Adrenal gland (tissue), 12 donors: ENCODE measurements around the gene PDLIM5. TPM values are rescaled to one million over a fixed set of nuclear protein-coding genes. Genes with fewer than 3 reads are reported as not detected.

ENCODE experiments used
- DNase-seq, 7 donors: peaks; one replicate each; pipeline ENCODE4 v3.0.0-alpha.2; 2019 to 2020
- H3K27ac ChIP-seq, 5 donors: fragments of 200-600 bp; sonication (generic) in 4 of 5; 1 replicate in 3 of 5; 2 replicates in 2 of 5; pipeline versions ENCODE4 v1.5.1 to v1.8.0; 2016 to 2020; ENCODE audit warnings: mild to moderate bottlenecking in 1 of 5
- H3K27me3 ChIP-seq: fragments of 200-600 bp; 2 replicates; pipeline ENCODE4 v1.8.0; 2021
- H3K36me3 ChIP-seq, 2 donors: fragments of 200-600 bp; replicated peaks in 1 of 2; 1 replicate in 1 of 2; 2 replicates in 1 of 2; pipeline versions ENCODE4 v1.5.1 to v1.8.0; 2018 to 2022
- H3K4me1 ChIP-seq, 2 donors: fragments of 200-600 bp; replicated peaks in 1 of 2; 1 replicate in 1 of 2; 2 replicates in 1 of 2; pipeline versions ENCODE4 v1.5.1 to v1.8.0; 2018 to 2021
- H3K4me3 ChIP-seq, 4 donors: fragments of 200-600 bp; sonication (generic) in 3 of 4; one replicate each; pipeline ENCODE4 v1.5.1; 2016 to 2018
- H3K9me3 ChIP-seq, 3 donors: fragments of 200-600 bp; sonication (generic) in 1 of 3; replicated peaks in 1 of 3; 1 replicate in 2 of 3; 2 replicates in 1 of 3; pipeline versions ENCODE4 v1.5.1 to v1.8.0; 2016 to 2021
- CTCF ChIP-seq, 6 experiments: fragments of 450-650 bp in 4 of 6; fragments of 200-600 bp in 2 of 6; sonication (generic) in 1 of 6; IDR thresholded peaks; 1 replicate in 5 of 6; 2 replicates in 1 of 6; pipeline versions ENCODE4 v1.5.1 to v1.8.0; 2016 to 2021; ENCODE audit warnings: antibody characterized with exemption in 6 of 6, mild to moderate bottlenecking in 2 of 6, moderate library complexity in 1 of 6
- POLR2A ChIP-seq, 2 donors: fragments of 450-650 bp; IDR thresholded peaks; one replicate each; pipeline ENCODE4 v1.6.1; 2017; ENCODE audit warnings: antibody characterized with exemption in 2 of 2, mild to moderate bottlenecking in 2 of 2, moderate library complexity in 1 of 2
- WGBS, 4 donors: extraction: QIAGEN DNeasy Blood & Tissue Kit in 2 of 4; methylation state at CpG; one replicate each; pipeline versions ENCODE4 v1.1.5 to v1.1.7; 2013 to 2017; 5-methylcytosine and 5-hydroxymethylcytosine counted together
- intact Hi-C, 2 donors: fragments of 100-400 bp; cut with DNase I; formaldehyde crosslinking; loops; one replicate each; pipeline versions ENCODE4 v1.14.1 to v1.15.0; 2022 to 2023
- polyA plus RNA-seq, 3 donors: library from polyadenylated mRNA; stranded (reverse); fragments of 200-250 nt in 2 of 3; fragments of 350-450 nt in 1 of 3; fragmentation: Illumina TruSeq in 1 of 3; extraction: RNeasy Lipid Tissue Mini Kit (QIAGEN cat#74804) in 1 of 3; gene quantifications; one replicate each; pipeline ENCODE4 v1.2.3, GENCODE V29; 2013 to 2014
- total RNA-seq, 9 donors: library from RNA; depleted of rRNA in 4 of 9; stranded (reverse); fragments of >200 nt in 4 of 9; fragments of 120-200 nt in 1 of 9; fragmentation: NEBNext Ultra II Directional in 1 of 9; extraction: Animal tissue kit (Norgen Biotek cat#: 25700) in 1 of 9; gene quantifications; one replicate each; pipeline versions ENCODE4 v1.1.0 to v1.2.4, GENCODE V29; 2013 to 2023
- donor health status: healthy with polysubstance abuse.
- donor health status: Bipolar disorder and iron deficiency.
- donor health status: DM: yes; HTN: yes; CAD: no.
- donor health status: DM: no; HTN: no; CAD: no.
- donor health status: DM: no; HTN: no; CAD: no.
- donor health status: DM: yes; HTN: yes; CAD: no.

Gene PDLIM5
- total and polyA plus RNA-seq, 12 donors, result 26.2 to 150 (median 84.0) TPM

DNA sequence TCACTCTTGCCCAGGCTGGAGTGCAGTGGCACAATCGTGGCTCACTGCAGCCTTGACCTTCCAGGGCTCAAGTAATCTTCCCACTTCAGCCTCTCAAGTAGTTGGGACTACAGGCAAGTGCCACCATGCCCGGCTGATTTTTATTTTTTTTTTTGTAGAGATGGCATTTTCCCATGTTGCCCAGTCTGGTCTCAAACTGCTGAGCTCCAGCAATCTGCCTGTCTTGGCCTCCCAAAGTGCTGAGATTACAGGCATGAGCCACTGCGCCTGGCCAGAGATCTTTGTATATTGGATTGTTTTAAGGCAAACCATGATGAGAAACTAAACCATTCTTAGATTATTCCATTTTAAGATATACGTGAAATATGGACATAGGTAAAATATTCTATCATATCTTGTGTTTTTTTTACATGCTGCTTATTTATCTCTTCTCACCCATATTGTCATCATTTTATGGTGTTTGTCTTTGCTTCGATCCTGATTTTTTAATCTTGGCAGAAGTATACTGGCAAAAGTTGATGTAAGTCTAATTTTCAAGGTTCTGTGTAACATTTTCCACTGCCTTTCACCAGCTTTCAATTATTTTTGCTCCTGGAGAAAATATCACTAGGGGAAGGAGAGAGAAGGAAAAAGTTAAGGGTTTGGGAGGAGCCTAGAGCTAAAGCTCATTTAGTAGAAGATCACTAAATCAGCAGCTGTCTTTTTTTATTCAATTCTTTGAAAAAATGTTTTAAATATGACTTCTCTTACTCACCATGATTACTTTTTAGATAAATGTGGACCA lies 27.8 kb downstream of the PDLIM5 start:
- H3K4me3 ChIP-seq, result no peak overlapping the region

GRCh38 chr4:94480362-94480951 lies 28.7 kb downstream of the PDLIM5 start:
- Histone ChIP-seq H3K27me3 (no peaks in the 10 kb centered on the region), H3K27ac (no peak overlapping the region), H3K9me3 (no peaks in the 10 kb centered on the region), H3K4me3 (no peak overlapping the region), H3K36me3 (no peaks in the 10 kb centered on the region), H3K4me1 (peaks cover 9 to 50% of the 10 kb centered on the region in 2 donors)
- no peak for DNase-seq
- intact Hi-C loops, result no loop called here
- WGBS, 4 donors, result 75 to 95% (median 84%) methylated on average over 2 of the region's 2 CpGs
- no peak for TF ChIP-seq CTCF (IDR thresholded peaks at IDR 0.05)
- no peak for TF ChIP-seq POLR2A (IDR thresholded peaks at IDR 0.05)

More for the DNA sequence above, 27.8 kb downstream of the PDLIM5 start:
- DNase-seq, result no peak
- peaks cover 9 to 50% of the 10 kb centered on the region in 2 donors for H3K4me1 ChIP-seq
- H3K27me3 ChIP-seq, result no peaks in the 10 kb centered on the region
- no peaks in the 10 kb centered on the region for H3K36me3 ChIP-seq
- intact Hi-C loops, result no loop called here
- TF ChIP-seq POLR2A (IDR thresholded peaks at IDR 0.05) (no peak), CTCF (IDR thresholded peaks at IDR 0.05) (no peak)
- WGBS, 4 donors, result 57 to 67% (median 58%) methylated on average over 5 of the region's 5 CpGs
- no peaks in the 10 kb centered on the region for H3K9me3 ChIP-seq
- H3K27ac ChIP-seq, result no peak overlapping the region

DNA sequence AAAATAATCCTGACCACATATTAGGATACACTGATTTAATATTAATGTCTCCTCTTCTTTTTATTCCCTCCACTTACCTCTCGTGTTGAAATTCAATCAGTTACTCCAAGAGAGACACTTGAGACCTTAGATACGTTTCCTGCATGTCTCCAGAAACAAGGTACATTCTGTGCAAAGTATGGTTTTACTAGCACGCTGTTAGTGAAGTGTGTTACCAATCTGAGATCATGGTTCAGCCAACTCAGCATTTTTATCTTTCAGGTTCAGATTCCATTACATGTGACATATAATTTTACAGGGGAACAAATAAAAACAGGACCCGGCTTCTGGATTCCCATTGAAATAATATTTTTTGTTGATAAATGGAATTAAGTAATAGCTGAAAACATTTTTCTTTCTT lies 32.2 kb downstream of the PDLIM5 start:
- Histone ChIP-seq H3K9me3 (no peaks in the 10 kb centered on the region), H3K27ac (no peak overlapping the region), H3K4me3 (no peak overlapping the region), H3K4me1 (peaks cover 0 to 38% of the 10 kb centered on the region in 2 donors), H3K36me3 (no peaks in the 10 kb centered on the region), H3K27me3 (no peaks in the 10 kb centered on the region)
- no peak for TF ChIP-seq CTCF (IDR thresholded peaks at IDR 0.05)
- TF ChIP-seq POLR2A (IDR thresholded peaks at IDR 0.05), result no peak
- WGBS, 4 donors, result 89 to 91% (median 90%) methylated on average over 4 of the region's 4 CpGs
- intact Hi-C loops, result no loop called here
- no peak for DNase-seq

GRCh38 chr4:94484818-94485217 lies 33.1 kb downstream of the PDLIM5 start:
- WGBS, 4 donors, result 87 to 94% (median 92%) methylated on average over 2 of the region's 2 CpGs
- H3K9me3 ChIP-seq, result no peaks in the 10 kb centered on the region

More at GRCh38 chr4:94484818-94485217, 33.1 kb downstream of the PDLIM5 start:
- no peak for DNase-seq
- intact Hi-C loops, result no loop called here
- Histone ChIP-seq H3K36me3 (no peaks in the 10 kb centered on the region), H3K4me3 (no peak overlapping the region), H3K27me3 (no peaks in the 10 kb centered on the region), H3K27ac (no peak overlapping the region), H3K4me1 (peaks cover 0 to 29% of the 10 kb centered on the region in 2 donors)
- no peak for TF ChIP-seq POLR2A (IDR thresholded peaks at IDR 0.05)
- no peak for TF ChIP-seq CTCF (IDR thresholded peaks at IDR 0.05)
